HUES48 (cell line): ENCODE results near the gene RET.

ENCODE experiments used
- H3K27ac ChIP-seq: one replicate; pipeline ENCODE4 v1.7.0; 2013; ENCODE audit warnings: low read depth, low read length, inconsistent platforms
- H3K27me3 ChIP-seq: 2 replicates; pipeline ENCODE4 v1.6.1; 2013; ENCODE audit warnings: mild to moderate bottlenecking, low read length; ENCODE audit not compliant: control insufficient read depth, insufficient read depth
- H3K36me3 ChIP-seq: 2 replicates; pipeline ENCODE4 v1.6.1; 2013; ENCODE audit warnings: low read length; ENCODE audit not compliant: control insufficient read depth, insufficient read depth
- H3K4me1 ChIP-seq: 2 replicates; pipeline ENCODE4 v1.6.1; 2013; ENCODE audit warnings: mild to moderate bottlenecking, low read length; ENCODE audit not compliant: control insufficient read depth, insufficient read depth
- H3K4me3 ChIP-seq: 2 replicates; pipeline ENCODE4 v1.5.1; 2013; ENCODE audit warnings: mild to moderate bottlenecking, low read depth, low read length
- H3K9ac ChIP-seq: 2 replicates; pipeline ENCODE4 v1.6.1; 2013; ENCODE audit warnings: mild to moderate bottlenecking, low read depth, low read length, moderate library complexity
- H3K9me3 ChIP-seq: 2 replicates; pipeline ENCODE4 v1.6.1; 2013; ENCODE audit warnings: low read length; ENCODE audit not compliant: control insufficient read depth, insufficient read depth

Gene RET

GRCh38 chr10:43057231-43057711, 19.6 kb upstream of the RET start:
- no peak overlapping the region for H3K27ac ChIP-seq
- no peak overlapping the region for H3K4me3 ChIP-seq
- H3K27me3 ChIP-seq = no peaks in the 10 kb centered on the region
- H3K4me1 ChIP-seq = no peaks in the 10 kb centered on the region
- H3K9me3 ChIP-seq = no peaks in the 10 kb centered on the region
- H3K36me3 ChIP-seq = no peaks in the 10 kb centered on the region
- no peak overlapping the region for H3K9ac ChIP-seq

GRCh38 chr10:43057831-43058340, 19.0 kb upstream of the RET start:
- Histone ChIP-seq H3K27me3 (no peaks in the 10 kb centered on the region), H3K27ac (no peak overlapping the region)

GRCh38 chr10:43058716-43059335, 18.0 kb upstream of the RET start:
- H3K27me3 ChIP-seq = no peaks in the 10 kb centered on the region
- no peak overlapping the region for H3K27ac ChIP-seq
- no peaks in the 10 kb centered on the region for H3K36me3 ChIP-seq
- H3K4me3 ChIP-seq = no peak overlapping the region
- no peak overlapping the region for H3K9ac ChIP-seq
- no peaks in the 10 kb centered on the region; the same call in 1 of the 2 replicates for H3K4me1 ChIP-seq
- H3K9me3 ChIP-seq = no peaks in the 10 kb centered on the region

More at GRCh38 chr10:43057831-43058340, 19.0 kb upstream of the RET start:
- Histone ChIP-seq H3K4me1 (no peaks in the 10 kb centered on the region), H3K9me3 (no peaks in the 10 kb centered on the region), H3K36me3 (no peaks in the 10 kb centered on the region), H3K9ac (no peak overlapping the region), H3K4me3 (no peak overlapping the region)

GRCh38 chr10:43059336-43059720, 17.5 kb upstream of the RET start:
- no peak overlapping the region for H3K9ac ChIP-seq
- H3K36me3 ChIP-seq = no peaks in the 10 kb centered on the region
- no peak overlapping the region for H3K27ac ChIP-seq
- no peaks in the 10 kb centered on the region; the same call in 1 of the 2 replicates for H3K4me1 ChIP-seq
- no peaks in the 10 kb centered on the region for H3K27me3 ChIP-seq
- H3K4me3 ChIP-seq = no peak overlapping the region
- no peaks in the 10 kb centered on the region for H3K9me3 ChIP-seq

GRCh38 chr10:43059828-43060227, 17.0 kb upstream of the RET start:
- H3K4me3 ChIP-seq = no peak overlapping the region

GRCh38 chr10:43060291-43060690, 16.6 kb upstream of the RET start:
- Histone ChIP-seq H3K27me3 (no peaks in the 10 kb centered on the region), H3K27ac (no peak overlapping the region), H3K36me3 (no peaks in the 10 kb centered on the region), H3K9me3 (no peaks in the 10 kb centered on the region), H3K4me3 (no peak overlapping the region), H3K4me1 (peaks cover 3% of the 10 kb centered on the region; the same call in 1 of the 2 replicates), H3K9ac (no peak overlapping the region)

More at GRCh38 chr10:43059828-43060227, 17.0 kb upstream of the RET start:
- H3K27ac ChIP-seq = no peak overlapping the region
- H3K36me3 ChIP-seq = no peaks in the 10 kb centered on the region
- peaks cover 2% of the 10 kb centered on the region; the same call in 1 of the 2 replicates for H3K4me1 ChIP-seq
- no peaks in the 10 kb centered on the region for H3K9me3 ChIP-seq
- H3K9ac ChIP-seq = no peak overlapping the region
- no peaks in the 10 kb centered on the region for H3K27me3 ChIP-seq

GRCh38 chr10:43061331-43061730, 15.5 kb upstream of the RET start:
- Histone ChIP-seq H3K4me1 (peaks cover 3% of the 10 kb centered on the region; the same call in 1 of the 2 replicates), H3K36me3 (no peaks in the 10 kb centered on the region), H3K9me3 (no peaks in the 10 kb centered on the region), H3K27me3 (no peaks in the 10 kb centered on the region), H3K9ac (no peak overlapping the region), H3K4me3 (no peak overlapping the region), H3K27ac (no peak overlapping the region)

- no peaks in the 10 kb centered on the region for H3K9me3 ChIP-seq
- no peak overlapping the region for H3K27ac ChIP-seq
- H3K4me3 ChIP-seq = no peak overlapping the region
- no peaks in the 10 kb centered on the region for H3K36me3 ChIP-seq
- no peaks in the 10 kb centered on the region for H3K27me3 ChIP-seq
- H3K9ac ChIP-seq = no peak overlapping the region
- peaks cover 3% of the 10 kb centered on the region; the same call in 1 of the 2 replicates for H3K4me1 ChIP-seq
Measured at GRCh38 chr10:43061760-43062159, 15.1 kb upstream of the RET start.

GRCh38 chr10:43062402-43063160, 14.3 kb upstream of the RET start:
- H3K9me3 ChIP-seq = no peaks in the 10 kb centered on the region
- no peak overlapping the region for H3K27ac ChIP-seq
- no peak overlapping the region for H3K4me3 ChIP-seq
- H3K36me3 ChIP-seq = no peaks in the 10 kb centered on the region
- H3K27me3 ChIP-seq = no peaks in the 10 kb centered on the region
- no peak overlapping the region for H3K9ac ChIP-seq
- peaks cover 3% of the 10 kb centered on the region; the same call in 1 of the 2 replicates for H3K4me1 ChIP-seq

- Histone ChIP-seq H3K36me3 (no peaks in the 10 kb centered on the region), H3K9ac (no peak overlapping the region), H3K27me3 (no peaks in the 10 kb centered on the region), H3K4me3 (no peak overlapping the region), H3K27ac (no peak overlapping the region), H3K9me3 (no peaks in the 10 kb centered on the region), H3K4me1 (peaks cover 3% of the 10 kb centered on the region; the same call in 1 of the 2 replicates)
Measured at GRCh38 chr10:43064331-43065075, 12.4 kb upstream of the RET start.
